ENCODE results near the gene BMERB1.
A peak's percentile ranks its signal among the peaks of the same experiment; 100 is the strongest.
"Not testable (repeated sequence)": the region's sequence is repeated elsewhere in the genome, so short reads cannot be mapped to it uniquely, and the experiment has no call there.

Gene BMERB1

DNA sequence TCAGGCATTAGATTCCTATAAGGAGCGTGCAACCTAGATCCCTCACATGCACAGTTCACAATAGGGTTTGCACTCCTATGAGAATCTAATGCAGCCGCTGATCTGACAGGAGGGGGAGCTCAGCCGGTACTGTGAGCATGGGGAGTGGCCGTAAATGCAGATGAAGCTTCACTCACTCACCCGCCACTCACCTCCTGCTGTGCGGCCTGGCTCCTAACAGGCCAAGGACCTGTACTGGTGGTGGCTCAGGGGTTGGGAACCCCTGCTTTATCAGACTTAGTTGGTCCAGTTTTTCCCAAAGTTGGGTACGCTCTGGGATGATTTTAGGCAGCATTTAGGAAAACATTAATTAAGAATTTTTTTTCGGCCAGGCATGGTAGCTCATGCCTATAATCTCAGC is 104.8 kb downstream of the BMERB1 start:
- peaks cover 0 to 5% (median 1%) of the 10 kb centered on the region in 4 experiments for H3K4me1 ChIP-seq (ENCODE audit: control extremely low read depth in 1 of 4, control insufficient read depth in 4 of 4, insufficient read depth in 4 of 4, low read length in 3 of 4)
- DNase-seq, result no peak
- H3K27ac ChIP-seq (ENCODE audit: insufficient read depth in 1 of 2, low read depth in 1 of 2, low read length in 2 of 2, poor library complexity in 1 of 2, severe bottlenecking in 2 of 2), result no peak overlapping the region
- no peak overlapping the region for H3K4me3 ChIP-seq (ENCODE audit: control insufficient read depth in 1 of 7, extremely low read depth in 1 of 7, insufficient read depth in 4 of 7, low read depth in 2 of 7, low read length in 6 of 7)
- peaks cover 0 to 12% (median 0%) of the 10 kb centered on the region in 5 experiments for H3K9me3 ChIP-seq (ENCODE audit: control extremely low read depth in 1 of 5, control insufficient read depth in 4 of 5, insufficient read depth in 2 of 5, low read depth in 1 of 5, low read length in 4 of 5)
- H3K36me3 ChIP-seq (ENCODE audit: control insufficient read depth in 4 of 4, insufficient read depth in 4 of 4, low read length in 3 of 4), result no peaks in the 10 kb centered on the region
- H3K27me3 ChIP-seq (replicated peaks in 2 of 5; ENCODE audit: control insufficient read depth in 4 of 5, insufficient read depth in 5 of 5, low read length in 4 of 5), result no peaks in the 10 kb centered on the region
- CTCF ChIA-PET, result interaction anchor here (0.7 kb wide), 1 partner anchor 53 kb away, joined by 3 read pairs; no protein-coding TSS in a partner anchor
- 100% methylated on average over 4 of the region's 8 CpGs for WGBS (ENCODE audit: insufficient coverage)
- POLR2A ChIA-PET, result no interaction called here

DNA sequence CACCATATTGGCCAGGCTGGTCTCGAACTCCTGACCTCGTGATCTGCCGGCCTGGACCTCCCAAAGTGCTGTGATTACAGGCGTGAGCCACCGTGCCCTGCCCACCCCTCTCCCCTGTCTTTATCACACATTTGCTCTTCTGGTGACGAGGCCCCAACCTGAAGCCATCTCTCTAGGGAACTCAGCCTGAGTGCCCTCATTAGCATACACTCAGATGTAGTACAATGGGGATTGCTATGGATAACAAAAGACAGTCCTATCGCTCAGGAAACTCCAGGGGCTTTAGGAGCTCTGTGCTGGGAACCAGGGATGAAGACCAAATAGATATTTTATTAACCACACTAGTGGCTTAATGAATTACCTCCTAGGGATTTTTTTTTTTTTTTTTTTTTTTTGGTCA is 107.9 kb downstream of the BMERB1 start:
- no peak for DNase-seq
- Histone ChIP-seq H3K4me3 (ENCODE audit: control insufficient read depth in 1 of 7, extremely low read depth in 1 of 7, insufficient read depth in 4 of 7, low read depth in 2 of 7, low read length in 6 of 7) (no peak overlapping the region), H3K4me1 (ENCODE audit: control extremely low read depth in 1 of 4, control insufficient read depth in 4 of 4, insufficient read depth in 4 of 4, low read length in 3 of 4) (peaks cover 0 to 5% (median 1%) of the 10 kb centered on the region in 4 experiments), H3K36me3 (ENCODE audit: control insufficient read depth in 4 of 4, insufficient read depth in 4 of 4, low read length in 3 of 4) (peaks cover 0 to 2% (median 0%) of the 10 kb centered on the region in 4 experiments), H3K27me3 (replicated peaks in 2 of 5; ENCODE audit: control insufficient read depth in 4 of 5, insufficient read depth in 5 of 5, low read length in 4 of 5) (no peaks in the 10 kb centered on the region), H3K9me3 (ENCODE audit: control extremely low read depth in 1 of 5, control insufficient read depth in 4 of 5, insufficient read depth in 2 of 5, low read depth in 1 of 5, low read length in 4 of 5) (peaks cover 0 to 12% (median 0%) of the 10 kb centered on the region in 5 experiments), H3K27ac (ENCODE audit: insufficient read depth in 1 of 2, low read depth in 1 of 2, low read length in 2 of 2, poor library complexity in 1 of 2, severe bottlenecking in 2 of 2) (no peak overlapping the region)
- ChIA-PET CTCF (no interaction called here), POLR2A (no interaction called here)
- 100% methylated on average over 6 of the region's 7 CpGs for WGBS (ENCODE audit: insufficient coverage)

DNA sequence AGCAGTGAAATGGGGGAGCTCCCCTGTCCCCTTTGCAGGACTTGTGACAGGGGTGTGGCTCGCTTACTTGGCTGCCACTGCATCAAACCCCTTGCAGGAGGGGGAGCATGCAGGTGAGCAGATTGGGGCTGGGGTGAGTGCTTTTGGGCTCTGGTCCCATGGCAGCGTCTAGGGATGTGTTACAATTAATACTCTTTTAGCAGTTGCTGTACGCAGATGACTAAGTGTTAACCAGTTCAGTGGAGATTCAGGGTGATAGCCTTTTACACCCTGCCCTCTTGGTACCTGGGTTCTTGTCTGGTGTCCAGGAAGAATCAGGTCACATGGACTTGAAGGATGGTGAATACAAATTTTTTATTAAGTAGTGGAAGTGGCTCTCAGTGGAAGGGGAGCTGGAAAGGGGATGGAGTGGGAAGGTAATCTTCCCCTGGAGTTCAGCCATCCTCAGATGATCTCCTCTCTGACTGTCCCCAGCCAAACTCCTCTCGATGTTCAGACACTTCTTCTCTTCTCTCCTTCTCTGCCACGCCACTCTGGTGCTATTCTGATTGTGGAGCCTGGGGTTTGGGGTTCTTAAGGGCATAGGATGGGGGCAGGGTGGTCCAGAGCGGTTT is 108.5 kb downstream of the BMERB1 start:
- Histone ChIP-seq H3K4me3 (ENCODE audit: control insufficient read depth in 1 of 7, extremely low read depth in 1 of 7, insufficient read depth in 4 of 7, low read depth in 2 of 7, low read length in 6 of 7) (peak overlapping the region in 1 of 7 experiments; percentile 4), H3K9me3 (ENCODE audit: control extremely low read depth in 1 of 5, control insufficient read depth in 4 of 5, insufficient read depth in 2 of 5, low read depth in 1 of 5, low read length in 4 of 5) (peaks cover 0 to 12% (median 0%) of the 10 kb centered on the region in 5 experiments), H3K36me3 (ENCODE audit: control insufficient read depth in 4 of 4, insufficient read depth in 4 of 4, low read length in 3 of 4) (peaks cover 0 to 2% (median 0%) of the 10 kb centered on the region in 4 experiments), H3K27ac (ENCODE audit: insufficient read depth in 1 of 2, low read depth in 1 of 2, low read length in 2 of 2, poor library complexity in 1 of 2, severe bottlenecking in 2 of 2) (no peak overlapping the region), H3K27me3 (replicated peaks in 2 of 5; ENCODE audit: control insufficient read depth in 4 of 5, insufficient read depth in 5 of 5, low read length in 4 of 5) (no peaks in the 10 kb centered on the region), H3K4me1 (ENCODE audit: control extremely low read depth in 1 of 4, control insufficient read depth in 4 of 4, insufficient read depth in 4 of 4, low read length in 3 of 4) (peaks cover 0 to 5% (median 1%) of the 10 kb centered on the region in 4 experiments)
- ChIA-PET CTCF (no interaction called here), POLR2A (no interaction called here)
- 96% methylated on average over 3 of the region's 6 CpGs for WGBS (ENCODE audit: insufficient coverage)
- DNase-seq, result peak in 2 of 3 donors; percentile 29 to 32

DNA sequence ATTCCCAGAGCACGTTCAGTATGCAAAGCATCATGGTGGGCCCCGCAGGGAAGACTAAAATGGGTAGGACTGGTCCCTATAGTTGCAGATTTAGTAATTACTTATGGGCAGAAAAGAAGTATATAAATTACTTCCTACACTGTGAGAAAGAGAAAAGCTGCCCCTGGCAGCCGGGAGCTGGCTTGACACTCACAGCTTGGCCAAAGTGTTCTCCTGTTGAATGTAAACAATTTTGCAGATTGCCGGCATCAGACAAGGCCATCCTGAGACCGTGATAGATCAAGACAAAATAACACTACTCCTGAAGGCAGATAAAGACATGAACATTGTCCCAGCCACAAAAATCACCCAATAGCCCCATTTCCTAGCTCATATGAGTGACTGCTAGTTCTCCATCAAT is 110.0 kb downstream of the BMERB1 start:
- POLR2A ChIA-PET, result no interaction called here
- no peak for DNase-seq
- H3K4me3 ChIP-seq (ENCODE audit: control insufficient read depth in 1 of 7, extremely low read depth in 1 of 7, insufficient read depth in 4 of 7, low read depth in 2 of 7, low read length in 6 of 7), result no peak overlapping the region
- WGBS (ENCODE audit: insufficient coverage), result 100% methylated on average over 1 of the region's 5 CpGs
- no peaks in the 10 kb centered on the region for H3K27me3 ChIP-seq (replicated peaks in 2 of 5; ENCODE audit: control insufficient read depth in 4 of 5, insufficient read depth in 5 of 5, low read length in 4 of 5)
- peaks cover 0 to 12% (median 0%) of the 10 kb centered on the region in 5 experiments for H3K9me3 ChIP-seq (ENCODE audit: control extremely low read depth in 1 of 5, control insufficient read depth in 4 of 5, insufficient read depth in 2 of 5, low read depth in 1 of 5, low read length in 4 of 5)
- H3K36me3 ChIP-seq (ENCODE audit: control insufficient read depth in 4 of 4, insufficient read depth in 4 of 4, low read length in 3 of 4), result peaks cover 0 to 2% (median 0%) of the 10 kb centered on the region in 4 experiments
- CTCF ChIA-PET, result no interaction called here
- H3K4me1 ChIP-seq (ENCODE audit: control extremely low read depth in 1 of 4, control insufficient read depth in 4 of 4, insufficient read depth in 4 of 4, low read length in 3 of 4), result peaks cover 0 to 5% (median 1%) of the 10 kb centered on the region in 4 experiments
- no peak overlapping the region for H3K27ac ChIP-seq (ENCODE audit: insufficient read depth in 1 of 2, low read depth in 1 of 2, low read length in 2 of 2, poor library complexity in 1 of 2, severe bottlenecking in 2 of 2)

DNA sequence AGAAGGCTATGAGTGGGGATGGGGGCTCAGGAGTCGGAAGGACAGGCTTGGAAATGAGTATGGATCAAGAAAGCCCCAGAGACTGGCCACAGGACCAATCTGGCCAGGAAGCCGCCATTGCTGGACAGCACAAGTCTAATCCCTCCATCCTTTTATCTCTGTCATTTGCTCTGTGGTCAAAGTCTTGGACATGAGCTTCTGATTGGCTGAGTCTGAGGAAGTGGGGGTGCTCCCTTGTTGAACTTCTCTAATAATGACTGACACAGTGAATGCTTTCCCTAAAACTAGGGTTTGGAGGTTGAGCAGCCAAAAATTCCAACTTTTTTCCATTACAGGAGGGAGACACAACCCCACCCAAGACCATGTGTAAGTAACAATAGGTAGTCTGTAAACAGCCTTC is 111.2 kb downstream of the BMERB1 start:
- Histone ChIP-seq H3K27ac (ENCODE audit: insufficient read depth in 1 of 2, low read depth in 1 of 2, low read length in 2 of 2, poor library complexity in 1 of 2, severe bottlenecking in 2 of 2) (no peak overlapping the region), H3K27me3 (replicated peaks in 2 of 5; ENCODE audit: control insufficient read depth in 4 of 5, insufficient read depth in 5 of 5, low read length in 4 of 5) (no peaks in the 10 kb centered on the region), H3K9me3 (ENCODE audit: control extremely low read depth in 1 of 5, control insufficient read depth in 4 of 5, insufficient read depth in 2 of 5, low read depth in 1 of 5, low read length in 4 of 5) (peaks cover 0 to 12% (median 0%) of the 10 kb centered on the region in 5 experiments), H3K4me3 (ENCODE audit: control insufficient read depth in 1 of 7, extremely low read depth in 1 of 7, insufficient read depth in 4 of 7, low read depth in 2 of 7, low read length in 6 of 7) (no peak overlapping the region), H3K4me1 (ENCODE audit: control extremely low read depth in 1 of 4, control insufficient read depth in 4 of 4, insufficient read depth in 4 of 4, low read length in 3 of 4) (peaks cover 0 to 2% (median under 1%) of the 10 kb centered on the region in 4 experiments), H3K36me3 (ENCODE audit: control insufficient read depth in 4 of 4, insufficient read depth in 4 of 4, low read length in 3 of 4) (peaks cover 0 to 2% (median 0%) of the 10 kb centered on the region in 4 experiments)
- no peak for DNase-seq
- POLR2A ChIA-PET, result no interaction called here
- CTCF ChIA-PET, result no interaction called here
- 100% methylated on average over 2 of the region's 2 CpGs for WGBS (ENCODE audit: insufficient coverage)

DNA sequence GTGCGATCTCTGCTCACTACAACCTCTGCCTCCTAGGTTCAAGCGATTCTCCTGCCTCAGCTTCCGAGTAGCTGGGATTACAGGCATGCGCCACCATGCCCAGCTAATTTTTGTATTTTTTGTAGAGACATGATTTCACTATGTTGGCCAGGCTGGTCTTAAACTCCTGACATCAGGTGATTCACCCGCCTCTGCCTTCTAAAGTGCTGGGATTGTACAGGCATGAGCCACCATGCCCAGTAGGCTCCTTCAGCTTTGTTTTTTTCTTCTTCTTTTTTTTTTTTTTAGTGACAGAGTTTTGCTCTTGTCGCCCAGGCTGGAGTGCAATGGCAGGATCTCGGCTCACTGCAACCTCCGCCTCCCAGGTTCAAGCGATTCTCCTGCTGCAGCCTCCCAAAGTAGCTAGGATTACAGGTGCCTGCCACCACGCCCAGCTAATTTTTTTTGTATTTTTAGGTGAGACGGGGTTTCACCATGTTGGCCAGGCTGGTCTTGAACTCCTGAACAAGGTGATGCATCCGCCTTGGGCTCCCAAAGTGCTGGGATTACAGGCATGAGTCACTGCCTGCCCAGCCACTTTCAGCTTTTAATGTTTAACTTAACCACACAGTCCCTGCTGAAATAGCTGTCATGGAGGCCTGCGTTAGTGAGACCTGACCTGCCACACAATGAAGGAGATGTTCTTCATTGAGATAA is 112.8 kb downstream of the BMERB1 start:
- H3K27me3 ChIP-seq (replicated peaks in 2 of 5; ENCODE audit: control insufficient read depth in 4 of 5, insufficient read depth in 5 of 5, low read length in 4 of 5); H3K27ac ChIP-seq (ENCODE audit: insufficient read depth in 1 of 2, low read depth in 1 of 2, low read length in 2 of 2, poor library complexity in 1 of 2, severe bottlenecking in 2 of 2); DNase-seq; H3K4me3 ChIP-seq (ENCODE audit: control insufficient read depth in 1 of 7, extremely low read depth in 1 of 7, insufficient read depth in 4 of 7, low read depth in 2 of 7, low read length in 6 of 7); H3K4me1 ChIP-seq (ENCODE audit: control extremely low read depth in 1 of 4, control insufficient read depth in 4 of 4, insufficient read depth in 4 of 4, low read length in 3 of 4); POLR2A ChIA-PET; H3K36me3 ChIP-seq (ENCODE audit: control insufficient read depth in 4 of 4, insufficient read depth in 4 of 4, low read length in 3 of 4): not testable (repeated sequence)
- CTCF ChIA-PET, result interaction anchor here (0.9 to 1.7 kb wide), 4 partner anchors 10 to 119 kb away, joined by 3 to 5 read pairs (median 3); no protein-coding TSS in a partner anchor
- H3K9me3 ChIP-seq (ENCODE audit: control extremely low read depth in 1 of 5, control insufficient read depth in 4 of 5, insufficient read depth in 2 of 5, low read depth in 1 of 5, low read length in 4 of 5), result peaks cover 0 to 12% (median 0%) of the 10 kb centered on the region in 5 experiments
- 97% methylated on average over 10 of the region's 13 CpGs for WGBS (ENCODE audit: insufficient coverage)

DNA sequence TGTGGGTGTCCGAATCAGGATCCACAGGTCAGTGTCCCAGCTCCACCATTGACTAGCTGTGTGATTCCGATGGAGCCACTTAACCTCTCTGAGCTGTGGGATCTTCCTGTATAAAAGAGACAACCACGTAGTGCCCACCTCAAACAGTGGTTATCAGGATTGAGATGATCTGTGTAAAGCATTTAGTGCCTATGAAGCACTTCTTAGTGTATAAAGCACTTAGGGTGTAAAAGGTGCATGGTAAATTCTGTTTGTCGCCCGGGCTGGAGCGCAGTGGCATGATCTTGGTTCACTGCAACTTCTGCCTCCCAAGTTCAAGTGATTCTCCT is 113.3 kb downstream of the BMERB1 start:
- POLR2A ChIA-PET, result no interaction called here
- Histone ChIP-seq H3K36me3 (ENCODE audit: control insufficient read depth in 4 of 4, insufficient read depth in 4 of 4, low read length in 3 of 4) (peaks cover 0 to 2% (median 0%) of the 10 kb centered on the region in 4 experiments), H3K4me1 (ENCODE audit: control extremely low read depth in 1 of 4, control insufficient read depth in 4 of 4, insufficient read depth in 4 of 4, low read length in 3 of 4) (no peaks in the 10 kb centered on the region), H3K4me3 (ENCODE audit: control insufficient read depth in 1 of 7, extremely low read depth in 1 of 7, insufficient read depth in 4 of 7, low read depth in 2 of 7, low read length in 6 of 7) (no peak overlapping the region), H3K27ac (ENCODE audit: insufficient read depth in 1 of 2, low read depth in 1 of 2, low read length in 2 of 2, poor library complexity in 1 of 2, severe bottlenecking in 2 of 2) (no peak overlapping the region), H3K27me3 (replicated peaks in 2 of 5; ENCODE audit: control insufficient read depth in 4 of 5, insufficient read depth in 5 of 5, low read length in 4 of 5) (no peaks in the 10 kb centered on the region), H3K9me3 (ENCODE audit: control extremely low read depth in 1 of 5, control insufficient read depth in 4 of 5, insufficient read depth in 2 of 5, low read depth in 1 of 5, low read length in 4 of 5) (peaks cover 0 to 9% (median 0%) of the 10 kb centered on the region in 5 experiments)
- no peak for DNase-seq
- 98% methylated on average over 5 of the region's 6 CpGs for WGBS (ENCODE audit: insufficient coverage)
- CTCF ChIA-PET, result interaction anchor here (1.0 to 1.7 kb wide), 2 partner anchors 9 to 14 kb away, joined by 3 to 5 read pairs; no protein-coding TSS in a partner anchor
